K562 (cell line): ENCODE results near the gene DXO. TPM values are rescaled to one million over a fixed set of nuclear protein-coding genes. Genes with fewer than 3 reads are reported as not detected.
A peak's percentile ranks its signal among the peaks of the same experiment; 100 is the strongest.

ENCODE experiments used
- CBFB ChIP-seq: sonication (generic); formaldehyde crosslinking; IDR thresholded peaks from 2 replicates; pipeline ENCODE4 v1.4.0; 2020; ENCODE audit warnings: mild to moderate bottlenecking, missing genetic modification reagents
- EGR1 ChIP-seq: fragments of 450-650 bp; conservative IDR thresholded peaks from 2 replicates; pipeline ENCODE4 v1.6.1; 2017; ENCODE audit warnings: mild to moderate bottlenecking
- NFYB ChIP-seq: IDR thresholded peaks from 2 replicates; pipeline ENCODE4 v1.6.1; 2011; ENCODE audit warnings: mild to moderate bottlenecking, moderate library complexity; ENCODE audit not compliant: insufficient read length; ENCODE audit errors: extremely low read depth
- NRF1 ChIP-seq, 2 experiments: fragments of 450-650 bp; IDR thresholded peaks in 1 of 2; conservative IDR thresholded peaks in 1 of 2; 2 replicates each; pipeline ENCODE4 v1.6.1; 2014; ENCODE audit warnings: mild to moderate bottlenecking in 2 of 2
- PTRF ChIP-seq: fragments of 450-650 bp; IDR thresholded peaks from 2 replicates; pipeline ENCODE4 v1.6.1; 2016; ENCODE audit warnings: mild to moderate bottlenecking, missing genetic modification characterization, missing compliant biosample characterization
- PTTG1 ChIP-seq: fragments of 450-650 bp; IDR thresholded peaks from 2 replicates; pipeline ENCODE4 v1.6.1; 2016; ENCODE audit warnings: low read depth, mild to moderate bottlenecking, missing genetic modification characterization, missing compliant biosample characterization
- RREB1 ChIP-seq: fragments of 250-450 bp; sonication (Bioruptor Pico); IDR thresholded peaks from 2 replicates; pipeline ENCODE4 v1.4.0; 2020
- SIN3A ChIP-seq, 2 experiments: fragments of 150-350 bp in 1 of 2; IDR thresholded peaks; 2 replicates each; pipeline ENCODE4 v1.6.1; 2011 to 2016; ENCODE audit warnings: borderline replicate concordance in 2 of 2, low read depth in 2 of 2, low read length in 2 of 2, mild to moderate bottlenecking in 2 of 2, moderate library complexity in 2 of 2; ENCODE audit not compliant: control insufficient read depth in 1 of 2
- SIX5 ChIP-seq, 2 experiments: IDR thresholded peaks; 2 replicates each; pipeline ENCODE4 v1.6.1; 2011; ENCODE audit warnings: low read length in 2 of 2, borderline replicate concordance in 1 of 2, low read depth in 1 of 2, mild to moderate bottlenecking in 1 of 2, moderate library complexity in 1 of 2; ENCODE audit not compliant: insufficient read depth in 1 of 2
- SREBF2 ChIP-seq: sonication (generic); formaldehyde crosslinking; IDR thresholded peaks from 2 replicates; pipeline ENCODE4 v1.4.0; 2020; ENCODE audit warnings: mild to moderate bottlenecking, missing genetic modification reagents
- SRSF1 ChIP-seq: fragments of 200-400 bp; formaldehyde crosslinking; IDR thresholded peaks from 2 replicates; pipeline ENCODE4 v1.6.1; 2017; ENCODE audit warnings: mild to moderate bottlenecking, low read depth, low read length, moderate library complexity
- SRSF3 ChIP-seq: fragments of 200-400 bp; formaldehyde crosslinking; IDR thresholded peaks from 2 replicates; pipeline ENCODE4 v1.6.1; 2016; ENCODE audit warnings: mild to moderate bottlenecking, low read length, moderate library complexity; ENCODE audit not compliant: insufficient read depth
- ZNF134 ChIP-seq: fragments of 250-450 bp; sonication (Bioruptor Pico); conservative IDR thresholded peaks from 2 replicates; pipeline ENCODE4 v1.4.0; 2020
- ZNF507 ChIP-seq: conservative IDR thresholded peaks from 2 replicates; pipeline ENCODE4 v1.6.1; 2017; ENCODE audit warnings: missing genetic modification characterization, missing compliant biosample characterization
- ZNF668 ChIP-seq: fragments of 250-450 bp; sonication (Bioruptor Pico); IDR thresholded peaks from 2 replicates; pipeline ENCODE4 v1.8.0; 2022; ENCODE audit warnings: mild to moderate bottlenecking, inconsistent platforms
- ZSCAN32 ChIP-seq: fragments of 450-650 bp; formaldehyde crosslinking; IDR thresholded peaks from 2 replicates; pipeline ENCODE4 v1.4.0; 2020; ENCODE audit warnings: mild to moderate bottlenecking, moderate library complexity
- polyA plus RNA-seq, 8 experiments: library from polyadenylated mRNA; depleted of rRNA in 4 of 8; stranded (reverse) in 5 of 8; unstranded in 3 of 8; fragments of >200 nt; fragmentation: Nextera tagmentation in 2 of 8; fragmentation: Illumina TruSeq in 1 of 8; extraction: Ambion mirVana in 2 of 8; extraction: Trizol in 1 of 8; gene quantifications; 2 replicates each; pipeline versions ENCODE4 v1.2.1 to v1.2.3, GENCODE V29; 2011 to 2014; ENCODE audit warnings: inconsistent platforms in 1 of 8, missing spikeins in 1 of 8
- total RNA-seq, 7 experiments: library from RNA; depleted of rRNA in 6 of 7; stranded (reverse); fragments of >200 nt in 6 of 7; fragmentation: Illumina TruSeq in 2 of 7; extraction: Trizol in 2 of 7; gene quantifications; 2 replicates each; pipeline versions ENCODE4 v1.2.1 to v1.2.3, GENCODE V29; 2011 to 2021; ENCODE audit warnings: low replicate concordance in 1 of 7
- TF ChIP-seq, protein P1 (sequence below): sonication (generic); formaldehyde crosslinking; IDR thresholded peaks from 2 replicates; pipeline ENCODE4 v1.9.0; 2022; ENCODE audit warnings: mild to moderate bottlenecking, missing genetic modification reagents
- TF ChIP-seq, protein P2 (sequence below): fragments of 250-450 bp; sonication (Bioruptor Pico); IDR thresholded peaks from 2 replicates; pipeline ENCODE4 v1.8.0; 2021; ENCODE audit warnings: moderate library complexity, mild to moderate bottlenecking, inconsistent platforms
- TF ChIP-seq, protein P3 (sequence below): fragments of 450-650 bp; IDR thresholded peaks from 2 replicates; pipeline ENCODE4 v1.7.0; 2016; ENCODE audit warnings: borderline replicate concordance

The DXO gene
- total and polyA plus RNA-seq, 9 of the 15 experiments (the other 6 are each of a cell fraction or from before 2014, with no cell fraction given), result 6.4 to 35.1 (median 19.4) TPM

GRCh38 chr6:31971993-31972708 is at the start of gene DXO (continued):
- TF ChIP-seq, protein P1, sequence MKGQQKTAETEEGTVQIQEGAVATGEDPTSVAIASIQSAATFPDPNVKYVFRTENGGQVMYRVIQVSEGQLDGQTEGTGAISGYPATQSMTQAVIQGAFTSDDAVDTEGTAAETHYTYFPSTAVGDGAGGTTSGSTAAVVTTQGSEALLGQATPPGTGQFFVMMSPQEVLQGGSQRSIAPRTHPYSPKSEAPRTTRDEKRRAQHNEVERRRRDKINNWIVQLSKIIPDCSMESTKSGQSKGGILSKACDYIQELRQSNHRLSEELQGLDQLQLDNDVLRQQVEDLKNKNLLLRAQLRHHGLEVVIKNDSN (CRISPR knock-in tag), result peak; percentile 67
- TF ChIP-seq SIX5 (IDR thresholded peaks at IDR 0.05; ENCODE audit: borderline replicate concordance in 1 of 2, insufficient read depth in 1 of 2, low read depth in 1 of 2, low read length in 2 of 2) (no peak), ZSCAN32 (peak; percentile 98), PTRF (tag) (no peak), PTTG1 (no peak), SREBF2 (no peak), CBFB (CRISPR knock-in tag) (no peak), SRSF3 (no peak), SIN3A (IDR thresholded peaks at IDR 0.05; ENCODE audit: borderline replicate concordance in 2 of 2, control insufficient read depth in 1 of 2, low read depth in 2 of 2, low read length in 2 of 2) (peak; percentile 70 to 99; a peak in 3 of 4 replicates), ZNF134 (CRISPR knock-in tag) (0 out of 2 replicates have a peak, but pooled peaks have one; percentile 4), ZNF507 (tag) (no peak), NFYB (peak; percentile 54), EGR1 (peak; percentile 75; the same call in 1 of the 2 replicates), RREB1 (CRISPR knock-in tag) (no peak; the same call in 1 of the 2 replicates), SRSF1 (no peak), NRF1 (conservative IDR thresholded peaks at IDR 0.05 in 1 of 2, IDR thresholded peaks at IDR 0.05 in 1 of 2) (peak; percentile 82 to 86), ZNF668 (CRISPR knock-in tag) (0 out of 2 replicates have a peak, but pooled peaks have one; percentile 65)
- TF ChIP-seq, protein P2, sequence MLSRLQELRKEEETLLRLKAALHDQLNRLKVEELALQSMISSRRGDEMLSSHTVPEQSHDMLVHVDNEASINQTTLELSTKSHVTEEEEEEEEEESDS (CRISPR knock-in tag), result no peak
- TF ChIP-seq, protein P3, sequence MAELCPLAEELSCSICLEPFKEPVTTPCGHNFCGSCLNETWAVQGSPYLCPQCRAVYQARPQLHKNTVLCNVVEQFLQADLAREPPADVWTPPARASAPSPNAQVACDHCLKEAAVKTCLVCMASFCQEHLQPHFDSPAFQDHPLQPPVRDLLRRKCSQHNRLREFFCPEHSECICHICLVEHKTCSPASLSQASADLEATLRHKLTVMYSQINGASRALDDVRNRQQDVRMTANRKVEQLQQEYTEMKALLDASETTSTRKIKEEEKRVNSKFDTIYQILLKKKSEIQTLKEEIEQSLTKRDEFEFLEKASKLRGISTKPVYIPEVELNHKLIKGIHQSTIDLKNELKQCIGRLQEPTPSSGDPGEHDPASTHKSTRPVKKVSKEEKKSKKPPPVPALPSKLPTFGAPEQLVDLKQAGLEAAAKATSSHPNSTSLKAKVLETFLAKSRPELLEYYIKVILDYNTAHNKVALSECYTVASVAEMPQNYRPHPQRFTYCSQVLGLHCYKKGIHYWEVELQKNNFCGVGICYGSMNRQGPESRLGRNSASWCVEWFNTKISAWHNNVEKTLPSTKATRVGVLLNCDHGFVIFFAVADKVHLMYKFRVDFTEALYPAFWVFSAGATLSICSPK, result no peak
